ENCODE results near the gene CLK3. TPM values are rescaled to one million over a fixed set of nuclear protein-coding genes. Genes with fewer than 3 reads are reported as not detected.

The CLK3 gene
- total and polyA plus RNA-seq, 2 of the 8 experiments (the other 6 are each of a cell fraction or from before 2014, with no cell fraction given) = 43.5 to 67.3 TPM

DNA sequence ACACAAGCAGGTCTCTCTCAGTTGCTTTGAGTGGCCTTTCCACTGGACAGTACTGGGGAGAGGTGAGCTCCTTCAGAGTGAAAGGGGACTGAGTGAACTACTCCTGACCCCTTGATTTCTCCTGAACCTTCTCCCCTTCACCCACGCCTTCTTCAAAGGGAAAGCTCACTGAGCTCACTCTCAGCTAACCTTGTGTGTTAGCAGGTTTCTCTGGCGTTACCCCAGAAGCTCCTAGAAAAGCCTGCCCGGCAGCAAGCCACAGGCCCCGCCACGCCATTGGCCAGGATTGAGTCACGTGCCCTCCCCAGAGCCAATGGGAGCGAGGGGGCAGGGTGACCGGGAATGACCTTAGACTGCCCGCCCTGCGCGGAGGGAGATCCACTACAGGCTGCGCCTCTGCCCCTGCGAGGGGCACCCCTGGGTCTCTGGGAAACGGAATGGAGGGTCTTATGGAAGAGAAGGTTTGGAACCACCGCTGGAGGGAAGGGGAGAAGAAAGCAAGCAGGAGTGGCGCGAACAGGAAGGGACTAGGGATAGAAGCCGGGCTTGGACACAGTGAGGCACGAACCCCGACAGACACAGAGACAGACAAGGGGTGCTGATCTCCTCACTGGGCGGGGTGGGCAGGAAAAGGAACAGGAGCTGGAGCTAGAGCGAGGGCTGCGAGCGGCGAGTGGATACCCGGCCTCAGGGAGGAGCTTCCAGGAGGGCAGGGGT is 17.4 kb upstream of the CLK3 start (continued):
- no peak for TF ChIP-seq YY1 (IDR thresholded peaks at IDR 0.05; ENCODE audit: low read depth, low read length)
- no peak for TF ChIP-seq GTF2F1 (IDR thresholded peaks at IDR 0.05; ENCODE audit: borderline replicate concordance, low read depth, low read length)
- no peak for TF ChIP-seq KDM4A (IDR thresholded peaks at IDR 0.05; ENCODE audit: low read depth, low read length, severe bottlenecking)
- no peak for TF ChIP-seq EP300 (IDR thresholded peaks at IDR 0.05; ENCODE audit: borderline replicate concordance in 1 of 2, low read depth in 2 of 2, low read length in 2 of 2)
- TF ChIP-seq HDAC2 (IDR thresholded peaks at IDR 0.05; ENCODE audit: borderline replicate concordance in 1 of 2, low read depth in 2 of 2, low read length in 2 of 2) = no peak
- no peak for TF ChIP-seq BRCA1 (IDR thresholded peaks at IDR 0.05; ENCODE audit: low read depth, low read length)
- no peak for TF ChIP-seq SP4 (IDR thresholded peaks at IDR 0.05; ENCODE audit: low read length)
- TF ChIP-seq SP2 (IDR thresholded peaks at IDR 0.05; ENCODE audit: low read length) = no peak
- no peak for TF ChIP-seq SIN3A (conservative IDR thresholded peaks at IDR 0.05 in 1 of 2, IDR thresholded peaks at IDR 0.05 in 1 of 2; ENCODE audit: low read depth in 1 of 2, low read length in 2 of 2)
- no peak for TF ChIP-seq CBX5 (IDR thresholded peaks at IDR 0.05; ENCODE audit: low read depth, low read length)
- TF ChIP-seq SIRT6 (IDR thresholded peaks at IDR 0.05; ENCODE audit: low read length) = no peak
- TF ChIP-seq HDAC6 (IDR thresholded peaks at IDR 0.05; ENCODE audit: low read depth, low read length) = no peak
- TF ChIP-seq TCF12 (IDR thresholded peaks at IDR 0.05; ENCODE audit: low read depth, low read length) = no peak
- TF ChIP-seq CEBPB (IDR thresholded peaks at IDR 0.05; ENCODE audit: low read depth, low read length) = no peak
- no peak for TF ChIP-seq POU5F1 (IDR thresholded peaks at IDR 0.05; ENCODE audit: low read depth, low read length)
- TF ChIP-seq SP1 (IDR thresholded peaks at IDR 0.05; ENCODE audit: low read depth, low read length) = peak; percentile 86
- TF ChIP-seq CBX8 (IDR thresholded peaks at IDR 0.05; ENCODE audit: borderline replicate concordance, low read depth, low read length) = no peak
- peak; percentile 44 for TF ChIP-seq POLR2AphosphoS5 (IDR thresholded peaks at IDR 0.05; ENCODE audit: low read depth, low read length)
- no peak for TF ChIP-seq SRF (IDR thresholded peaks at IDR 0.05; ENCODE audit: low read depth, low read length)
- TF ChIP-seq, protein P1, sequence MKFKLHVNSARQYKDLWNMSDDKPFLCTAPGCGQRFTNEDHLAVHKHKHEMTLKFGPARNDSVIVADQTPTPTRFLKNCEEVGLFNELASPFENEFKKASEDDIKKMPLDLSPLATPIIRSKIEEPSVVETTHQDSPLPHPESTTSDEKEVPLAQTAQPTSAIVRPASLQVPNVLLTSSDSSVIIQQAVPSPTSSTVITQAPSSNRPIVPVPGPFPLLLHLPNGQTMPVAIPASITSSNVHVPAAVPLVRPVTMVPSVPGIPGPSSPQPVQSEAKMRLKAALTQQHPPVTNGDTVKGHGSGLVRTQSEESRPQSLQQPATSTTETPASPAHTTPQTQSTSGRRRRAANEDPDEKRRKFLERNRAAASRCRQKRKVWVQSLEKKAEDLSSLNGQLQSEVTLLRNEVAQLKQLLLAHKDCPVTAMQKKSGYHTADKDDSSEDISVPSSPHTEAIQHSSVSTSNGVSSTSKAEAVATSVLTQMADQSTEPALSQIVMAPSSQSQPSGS (IDR thresholded peaks at IDR 0.05; ENCODE audit: low read length) = peak; percentile 66; the same call in 1 of the 2 replicates
- no peak for TF ChIP-seq SUZ12 (IDR thresholded peaks at IDR 0.05; ENCODE audit: low read length)
- TF ChIP-seq, protein P2, sequence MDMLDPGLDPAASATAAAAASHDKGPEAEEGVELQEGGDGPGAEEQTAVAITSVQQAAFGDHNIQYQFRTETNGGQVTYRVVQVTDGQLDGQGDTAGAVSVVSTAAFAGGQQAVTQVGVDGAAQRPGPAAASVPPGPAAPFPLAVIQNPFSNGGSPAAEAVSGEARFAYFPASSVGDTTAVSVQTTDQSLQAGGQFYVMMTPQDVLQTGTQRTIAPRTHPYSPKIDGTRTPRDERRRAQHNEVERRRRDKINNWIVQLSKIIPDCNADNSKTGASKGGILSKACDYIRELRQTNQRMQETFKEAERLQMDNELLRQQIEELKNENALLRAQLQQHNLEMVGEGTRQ (IDR thresholded peaks at IDR 0.05; ENCODE audit: low read length) = peak; percentile 98

Data from H1 (cell line).